Measurements from ENCODE around the gene CEMIP2.

DNA sequence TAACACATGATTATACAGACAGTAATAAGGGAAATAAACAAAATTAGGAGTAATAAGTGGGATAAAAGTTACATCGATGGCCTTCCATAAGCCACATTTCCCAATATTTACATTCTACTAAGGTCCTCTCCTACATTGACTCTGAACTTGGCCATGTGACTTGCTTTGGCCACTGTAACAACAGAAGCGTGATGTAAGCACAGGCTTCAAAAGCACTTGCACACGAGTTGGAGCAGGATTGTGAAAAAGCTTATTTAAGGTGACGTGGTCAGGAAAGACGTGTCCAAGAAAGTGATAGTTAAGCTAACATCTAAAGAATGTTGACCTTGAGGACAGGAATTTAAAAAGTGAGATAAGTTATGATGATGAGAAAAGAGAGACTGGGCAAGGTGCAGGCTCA is 9.8 kb upstream of the CEMIP2 start:
- TF ChIP-seq, protein P1, sequence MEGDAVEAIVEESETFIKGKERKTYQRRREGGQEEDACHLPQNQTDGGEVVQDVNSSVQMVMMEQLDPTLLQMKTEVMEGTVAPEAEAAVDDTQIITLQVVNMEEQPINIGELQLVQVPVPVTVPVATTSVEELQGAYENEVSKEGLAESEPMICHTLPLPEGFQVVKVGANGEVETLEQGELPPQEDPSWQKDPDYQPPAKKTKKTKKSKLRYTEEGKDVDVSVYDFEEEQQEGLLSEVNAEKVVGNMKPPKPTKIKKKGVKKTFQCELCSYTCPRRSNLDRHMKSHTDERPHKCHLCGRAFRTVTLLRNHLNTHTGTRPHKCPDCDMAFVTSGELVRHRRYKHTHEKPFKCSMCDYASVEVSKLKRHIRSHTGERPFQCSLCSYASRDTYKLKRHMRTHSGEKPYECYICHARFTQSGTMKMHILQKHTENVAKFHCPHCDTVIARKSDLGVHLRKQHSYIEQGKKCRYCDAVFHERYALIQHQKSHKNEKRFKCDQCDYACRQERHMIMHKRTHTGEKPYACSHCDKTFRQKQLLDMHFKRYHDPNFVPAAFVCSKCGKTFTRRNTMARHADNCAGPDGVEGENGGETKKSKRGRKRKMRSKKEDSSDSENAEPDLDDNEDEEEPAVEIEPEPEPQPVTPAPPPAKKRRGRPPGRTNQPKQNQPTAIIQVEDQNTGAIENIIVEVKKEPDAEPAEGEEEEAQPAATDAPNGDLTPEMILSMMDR (IDR thresholded peaks at IDR 0.05) = no peak
- TF ChIP-seq POLR2A (IDR thresholded peaks at IDR 0.05) = no peak

Measured in uterus (tissue), 2 donors.